ENCODE measurements around the gene MAP3K5. TPM values are rescaled to one million over a fixed set of nuclear protein-coding genes. Genes with fewer than 3 reads are reported as not detected.
A peak's percentile ranks its signal among the peaks of the same experiment; 100 is the strongest.

The MAP3K5 gene
- total and polyA plus RNA-seq, 2 of the 8 experiments (the other 6 are each of a cell fraction or from before 2014, with no cell fraction given) = 0.63 to 2.6 TPM

DNA sequence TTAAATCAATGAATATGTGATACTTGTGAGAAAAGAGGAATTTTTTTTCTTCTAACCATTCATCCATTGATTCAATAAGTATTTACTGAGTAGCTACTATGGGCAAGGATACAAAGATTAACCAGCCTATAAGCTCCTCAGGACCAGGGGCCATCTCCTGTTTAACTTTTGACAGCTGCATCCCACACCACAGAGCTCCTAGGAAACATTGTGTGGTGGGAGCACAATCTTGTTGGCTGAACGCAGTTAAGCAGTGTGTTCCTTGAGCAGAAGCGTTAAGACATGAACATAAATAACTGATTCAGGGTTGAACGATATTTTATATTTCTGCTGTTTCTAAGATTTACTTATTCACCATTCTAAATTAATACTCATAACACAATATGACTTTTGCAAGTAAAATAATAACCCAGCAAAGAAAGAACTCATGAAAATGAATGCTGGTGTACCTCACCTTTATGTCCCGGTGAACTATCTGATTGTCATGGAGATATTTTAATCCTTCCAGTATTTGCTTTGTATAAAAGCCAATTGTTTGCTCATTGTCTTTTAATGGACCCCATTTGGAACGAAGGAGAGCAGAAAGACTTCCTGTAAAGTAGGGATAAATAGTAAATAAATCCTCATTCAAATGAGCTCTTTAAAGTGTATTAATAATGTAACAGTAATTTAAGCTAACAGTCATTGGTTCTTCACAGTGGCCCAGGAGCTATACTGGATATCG lies 179.4 kb downstream of the MAP3K5 start (continued):
- TF ChIP-seq, protein P1, sequence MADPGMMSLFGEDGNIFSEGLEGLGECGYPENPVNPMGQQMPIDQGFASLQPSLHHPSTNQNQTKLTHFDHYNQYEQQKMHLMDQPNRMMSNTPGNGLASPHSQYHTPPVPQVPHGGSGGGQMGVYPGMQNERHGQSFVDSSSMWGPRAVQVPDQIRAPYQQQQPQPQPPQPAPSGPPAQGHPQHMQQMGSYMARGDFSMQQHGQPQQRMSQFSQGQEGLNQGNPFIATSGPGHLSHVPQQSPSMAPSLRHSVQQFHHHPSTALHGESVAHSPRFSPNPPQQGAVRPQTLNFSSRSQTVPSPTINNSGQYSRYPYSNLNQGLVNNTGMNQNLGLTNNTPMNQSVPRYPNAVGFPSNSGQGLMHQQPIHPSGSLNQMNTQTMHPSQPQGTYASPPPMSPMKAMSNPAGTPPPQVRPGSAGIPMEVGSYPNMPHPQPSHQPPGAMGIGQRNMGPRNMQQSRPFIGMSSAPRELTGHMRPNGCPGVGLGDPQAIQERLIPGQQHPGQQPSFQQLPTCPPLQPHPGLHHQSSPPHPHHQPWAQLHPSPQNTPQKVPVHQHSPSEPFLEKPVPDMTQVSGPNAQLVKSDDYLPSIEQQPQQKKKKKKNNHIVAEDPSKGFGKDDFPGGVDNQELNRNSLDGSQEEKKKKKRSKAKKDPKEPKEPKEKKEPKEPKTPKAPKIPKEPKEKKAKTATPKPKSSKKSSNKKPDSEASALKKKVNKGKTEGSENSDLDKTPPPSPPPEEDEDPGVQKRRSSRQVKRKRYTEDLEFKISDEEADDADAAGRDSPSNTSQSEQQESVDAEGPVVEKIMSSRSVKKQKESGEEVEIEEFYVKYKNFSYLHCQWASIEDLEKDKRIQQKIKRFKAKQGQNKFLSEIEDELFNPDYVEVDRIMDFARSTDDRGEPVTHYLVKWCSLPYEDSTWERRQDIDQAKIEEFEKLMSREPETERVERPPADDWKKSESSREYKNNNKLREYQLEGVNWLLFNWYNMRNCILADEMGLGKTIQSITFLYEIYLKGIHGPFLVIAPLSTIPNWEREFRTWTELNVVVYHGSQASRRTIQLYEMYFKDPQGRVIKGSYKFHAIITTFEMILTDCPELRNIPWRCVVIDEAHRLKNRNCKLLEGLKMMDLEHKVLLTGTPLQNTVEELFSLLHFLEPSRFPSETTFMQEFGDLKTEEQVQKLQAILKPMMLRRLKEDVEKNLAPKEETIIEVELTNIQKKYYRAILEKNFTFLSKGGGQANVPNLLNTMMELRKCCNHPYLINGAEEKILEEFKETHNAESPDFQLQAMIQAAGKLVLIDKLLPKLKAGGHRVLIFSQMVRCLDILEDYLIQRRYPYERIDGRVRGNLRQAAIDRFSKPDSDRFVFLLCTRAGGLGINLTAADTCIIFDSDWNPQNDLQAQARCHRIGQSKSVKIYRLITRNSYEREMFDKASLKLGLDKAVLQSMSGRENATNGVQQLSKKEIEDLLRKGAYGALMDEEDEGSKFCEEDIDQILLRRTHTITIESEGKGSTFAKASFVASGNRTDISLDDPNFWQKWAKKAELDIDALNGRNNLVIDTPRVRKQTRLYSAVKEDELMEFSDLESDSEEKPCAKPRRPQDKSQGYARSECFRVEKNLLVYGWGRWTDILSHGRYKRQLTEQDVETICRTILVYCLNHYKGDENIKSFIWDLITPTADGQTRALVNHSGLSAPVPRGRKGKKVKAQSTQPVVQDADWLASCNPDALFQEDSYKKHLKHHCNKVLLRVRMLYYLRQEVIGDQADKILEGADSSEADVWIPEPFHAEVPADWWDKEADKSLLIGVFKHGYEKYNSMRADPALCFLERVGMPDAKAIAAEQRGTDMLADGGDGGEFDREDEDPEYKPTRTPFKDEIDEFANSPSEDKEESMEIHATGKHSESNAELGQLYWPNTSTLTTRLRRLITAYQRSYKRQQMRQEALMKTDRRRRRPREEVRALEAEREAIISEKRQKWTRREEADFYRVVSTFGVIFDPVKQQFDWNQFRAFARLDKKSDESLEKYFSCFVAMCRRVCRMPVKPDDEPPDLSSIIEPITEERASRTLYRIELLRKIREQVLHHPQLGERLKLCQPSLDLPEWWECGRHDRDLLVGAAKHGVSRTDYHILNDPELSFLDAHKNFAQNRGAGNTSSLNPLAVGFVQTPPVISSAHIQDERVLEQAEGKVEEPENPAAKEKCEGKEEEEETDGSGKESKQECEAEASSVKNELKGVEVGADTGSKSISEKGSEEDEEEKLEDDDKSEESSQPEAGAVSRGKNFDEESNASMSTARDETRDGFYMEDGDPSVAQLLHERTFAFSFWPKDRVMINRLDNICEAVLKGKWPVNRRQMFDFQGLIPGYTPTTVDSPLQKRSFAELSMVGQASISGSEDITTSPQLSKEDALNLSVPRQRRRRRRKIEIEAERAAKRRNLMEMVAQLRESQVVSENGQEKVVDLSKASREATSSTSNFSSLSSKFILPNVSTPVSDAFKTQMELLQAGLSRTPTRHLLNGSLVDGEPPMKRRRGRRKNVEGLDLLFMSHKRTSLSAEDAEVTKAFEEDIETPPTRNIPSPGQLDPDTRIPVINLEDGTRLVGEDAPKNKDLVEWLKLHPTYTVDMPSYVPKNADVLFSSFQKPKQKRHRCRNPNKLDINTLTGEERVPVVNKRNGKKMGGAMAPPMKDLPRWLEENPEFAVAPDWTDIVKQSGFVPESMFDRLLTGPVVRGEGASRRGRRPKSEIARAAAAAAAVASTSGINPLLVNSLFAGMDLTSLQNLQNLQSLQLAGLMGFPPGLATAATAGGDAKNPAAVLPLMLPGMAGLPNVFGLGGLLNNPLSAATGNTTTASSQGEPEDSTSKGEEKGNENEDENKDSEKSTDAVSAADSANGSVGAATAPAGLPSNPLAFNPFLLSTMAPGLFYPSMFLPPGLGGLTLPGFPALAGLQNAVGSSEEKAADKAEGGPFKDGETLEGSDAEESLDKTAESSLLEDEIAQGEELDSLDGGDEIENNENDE (IDR thresholded peaks at IDR 0.05; ENCODE audit: insufficient replicate concordance, low read length) = peak; percentile 78
- TF ChIP-seq TAF1 (IDR thresholded peaks at IDR 0.05; ENCODE audit: low read depth, low read length) = no peak
- peak in 1 of 2 experiments; percentile 64 for TF ChIP-seq BCL11A (IDR thresholded peaks at IDR 0.05; ENCODE audit: low read depth in 2 of 2, low read length in 2 of 2)
- TF ChIP-seq GTF2F1 (IDR thresholded peaks at IDR 0.05; ENCODE audit: borderline replicate concordance, low read depth, low read length) = no peak
- TF ChIP-seq MAFK (IDR thresholded peaks at IDR 0.05; ENCODE audit: low read depth, low read length) = no peak
- no peak for TF ChIP-seq JUN (IDR thresholded peaks at IDR 0.05; ENCODE audit: low read depth, low read length)
- no peak for TF ChIP-seq EZH2 (IDR thresholded peaks at IDR 0.05; ENCODE audit: low read depth, low read length, severe bottlenecking)
- no peak for TF ChIP-seq ZNF274 (IDR thresholded peaks at IDR 0.05; ENCODE audit: borderline replicate concordance, extremely low read depth, low read length)
- 0 out of 2 replicates have a peak, but pooled peaks have one; percentile 4 for TF ChIP-seq TEAD4 (IDR thresholded peaks at IDR 0.05; ENCODE audit: low read depth, low read length)
- TF ChIP-seq HDAC2 (IDR thresholded peaks at IDR 0.05; ENCODE audit: borderline replicate concordance in 1 of 2, low read depth in 2 of 2, low read length in 2 of 2) = peak in 1 of 2 experiments; percentile 48; a peak in 1 of 4 replicates

Measured in H1 (cell line).